Inflammatory macrophage treated with lipopolysaccharide for 1 hour (primary cell): ENCODE measurements around the gene NFE2.
"Not testable (repeated sequence)": the region's sequence is repeated elsewhere in the genome, so short reads cannot be mapped to it uniquely, and the experiment has no call there.

Source experiments
- DNase-seq, 2 donors: peaks; one replicate each; pipeline ENCODE4 v3.0.0-alpha.2; 2020 to 2022

Gene NFE2

GRCh38 chr12:54281261-54281638 lies 19.6 kb downstream of the NFE2 start:
- not testable (repeated sequence) for DNase-seq

DNA sequence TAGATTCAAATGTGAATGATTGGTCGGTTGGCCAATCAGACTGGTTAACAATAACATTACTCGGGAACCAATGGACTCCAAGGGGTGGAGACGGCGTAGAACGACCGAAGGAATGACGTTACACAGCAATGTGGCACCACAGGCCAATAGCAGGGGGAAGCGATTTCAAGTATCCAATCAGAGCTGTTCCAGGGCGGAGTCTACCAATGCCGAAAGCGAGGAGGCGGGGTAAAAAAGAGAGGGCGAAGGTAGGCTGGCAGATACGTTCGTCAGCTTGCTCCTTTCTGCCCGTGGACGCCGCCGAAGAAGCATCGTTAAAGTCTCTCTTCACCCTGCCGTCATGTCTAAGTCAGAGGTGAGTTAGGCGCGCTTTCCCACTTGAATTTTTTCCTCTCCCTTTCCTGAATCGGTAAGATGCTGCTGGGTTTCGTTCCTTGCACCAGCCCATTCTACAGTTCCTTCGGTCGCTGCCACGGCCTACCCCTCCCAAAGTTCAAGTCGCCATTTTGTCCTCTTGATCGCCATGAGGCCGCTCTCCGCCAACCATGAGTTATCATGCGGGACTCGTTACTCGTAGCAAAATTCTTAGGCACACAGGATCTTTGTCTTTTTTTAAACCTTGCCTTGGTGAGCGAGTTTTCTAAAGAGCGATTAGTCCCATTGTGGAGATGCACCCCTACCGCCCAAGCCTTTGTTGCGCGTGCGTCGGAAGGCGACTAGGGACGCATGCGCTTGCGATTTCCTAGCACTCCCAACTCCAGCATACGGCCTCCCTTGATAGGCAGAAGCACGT lies 20.2 kb downstream of the NFE2 start, which contains the start of gene HNRNPA1:
HNRNPA1 (plus strand) TSS at position 259 of the 793 bp plus-strand sequence; CDS start at position 341, 82 bp downstream.
- peak; percentile 98 to 100 for DNase-seq

- peak; percentile 99 for DNase-seq
These were observed 21.0 kb downstream of the NFE2 start, which contains the start of gene CBX5 for GRCh38 chr12:54279632-54280467. CBX5 (minus strand) TSS chr12:54280122; CDS start chr12:54257650, 22,472 bp downstream.

GRCh38 chr12:54279227-54279631 lies 21.6 kb downstream of the NFE2 start:
- no peak for DNase-seq

- peak; percentile 54 to 59 for DNase-seq
These were observed 23.0 kb downstream of the NFE2 start for GRCh38 chr12:54277823-54278276.

- no peak for DNase-seq
These were observed 24.4 kb downstream of the NFE2 start for GRCh38 chr12:54276368-54276767.

GRCh38 chr12:54273981-54274380 lies 26.8 kb downstream of the NFE2 start:
- DNase-seq = no peak

DNA sequence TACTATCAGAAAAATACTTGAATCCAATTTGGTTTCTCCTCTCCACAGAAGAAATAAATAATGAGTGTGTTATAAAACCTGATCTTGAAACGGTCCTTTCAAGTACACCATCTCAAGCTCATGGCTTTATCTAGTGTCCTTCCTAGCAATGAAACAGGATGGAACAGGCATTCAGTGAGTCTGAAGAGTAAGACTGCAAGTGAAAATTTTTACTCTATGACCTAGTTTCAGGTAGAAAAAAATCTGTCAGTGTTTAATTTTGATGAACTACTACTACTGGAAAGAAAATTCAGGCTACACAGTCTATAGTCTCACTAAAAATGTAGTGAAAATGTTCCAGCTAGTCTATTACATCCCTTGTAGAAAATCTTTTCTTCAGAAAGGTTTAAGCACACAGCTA lies 28.6 kb downstream of the NFE2 start:
- DNase-seq = no peak

GRCh38 chr12:54270345-54270744 lies 30.5 kb downstream of the NFE2 start:
- DNase-seq = peak; percentile 27 to 47

- no peak for DNase-seq
These were observed 34.0 kb downstream of the NFE2 start for GRCh38 chr12:54266852-54267251.

- no peak for DNase-seq
These were observed 35.4 kb downstream of the NFE2 start for GRCh38 chr12:54265364-54265812.

- no peak for DNase-seq
These were observed 38.4 kb downstream of the NFE2 start for GRCh38 chr12:54262403-54262925.

DNA sequence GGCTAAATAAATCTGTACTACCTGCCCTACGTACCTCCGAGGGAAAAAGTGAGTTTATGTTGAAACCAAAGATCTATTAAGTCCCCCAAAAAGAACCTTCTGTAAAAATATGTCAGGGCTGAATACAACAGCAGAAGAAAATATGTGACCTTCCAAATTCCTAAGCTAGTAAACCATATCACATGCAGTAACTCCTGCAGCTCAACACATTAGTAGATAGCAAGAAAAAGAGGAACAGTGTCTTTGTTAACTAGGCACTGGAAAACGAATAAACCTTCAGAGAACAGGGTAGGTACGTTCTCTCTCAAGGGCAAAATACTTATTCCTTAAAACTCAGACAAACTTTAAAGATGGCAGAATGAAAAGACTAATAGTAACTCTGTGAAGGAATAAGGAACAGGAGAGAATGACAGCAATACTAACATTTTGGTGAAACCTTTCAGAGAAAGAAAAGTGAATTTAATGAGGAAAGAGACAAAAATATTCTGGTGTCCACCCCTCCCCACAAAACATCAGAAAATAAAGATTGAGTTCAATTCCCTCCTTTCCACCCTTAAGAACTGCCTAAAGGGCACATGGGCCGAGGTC lies 38.9 kb downstream of the NFE2 start:
- no peak for DNase-seq

DNA sequence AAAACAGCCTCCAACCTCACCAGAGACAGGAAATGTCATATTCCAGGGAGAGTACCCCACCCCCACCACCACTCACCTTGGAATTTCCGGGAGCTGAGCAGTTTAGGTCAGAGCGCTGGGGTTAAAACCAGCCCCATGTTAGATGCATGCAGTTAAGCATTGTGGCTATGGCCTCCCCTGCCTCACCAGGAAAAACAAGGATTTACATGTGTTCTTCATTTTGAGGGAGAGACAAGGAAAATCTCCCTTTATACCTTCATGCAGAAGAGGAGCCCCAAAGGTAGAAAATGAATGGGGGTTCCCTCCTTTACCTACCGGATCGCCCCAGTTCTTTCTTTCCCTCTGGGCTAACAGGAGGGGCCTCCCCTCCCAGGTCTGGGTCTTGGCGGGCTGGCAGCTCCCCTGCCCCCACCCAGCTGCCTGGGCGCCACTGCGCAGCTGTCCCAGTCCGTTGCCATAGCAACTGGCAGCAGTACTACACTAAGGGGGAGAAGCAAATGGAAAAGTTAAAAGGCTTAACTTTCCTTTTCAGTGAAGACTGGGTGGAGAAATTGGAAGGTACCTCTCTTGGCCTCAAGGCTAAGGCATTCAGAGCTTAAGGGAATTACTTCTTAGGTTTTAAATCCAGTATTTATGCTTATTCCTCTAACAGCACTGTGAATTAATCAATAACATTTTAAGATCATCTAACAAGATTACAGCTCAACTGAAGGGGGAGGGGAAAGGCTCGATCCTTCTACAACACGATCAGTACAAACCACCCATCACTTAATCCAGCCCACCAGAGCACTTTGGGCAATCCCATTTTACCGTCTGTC lies 41.4 kb downstream of the NFE2 start:
- no peak for DNase-seq

DNA sequence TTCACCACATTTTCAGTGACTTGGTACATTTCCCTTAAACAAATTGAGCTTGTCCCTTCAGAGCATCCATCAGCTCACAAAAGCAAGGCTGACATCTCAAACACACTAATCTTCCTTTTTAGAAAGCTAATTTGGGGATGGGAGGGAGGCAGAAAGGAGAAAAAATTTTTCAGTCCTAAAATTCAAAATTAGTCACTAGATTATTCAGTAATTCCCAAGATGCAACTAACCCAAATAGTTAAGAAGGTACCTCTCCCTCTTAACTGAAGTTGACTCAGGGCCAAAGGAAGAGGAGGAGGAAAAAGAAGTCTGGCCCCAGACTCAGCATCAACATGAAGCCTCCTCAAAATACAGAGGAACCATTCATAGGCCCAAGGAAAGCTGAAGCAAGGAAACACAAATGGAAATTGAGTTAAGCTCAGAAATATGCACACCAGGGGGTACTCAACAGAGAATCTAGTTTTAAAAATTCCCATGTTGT lies 42.6 kb downstream of the NFE2 start:
- DNase-seq = no peak

GRCh38 chr12:54257332-54257731 lies 43.5 kb downstream of the NFE2 start:
- no peak for DNase-seq

DNA sequence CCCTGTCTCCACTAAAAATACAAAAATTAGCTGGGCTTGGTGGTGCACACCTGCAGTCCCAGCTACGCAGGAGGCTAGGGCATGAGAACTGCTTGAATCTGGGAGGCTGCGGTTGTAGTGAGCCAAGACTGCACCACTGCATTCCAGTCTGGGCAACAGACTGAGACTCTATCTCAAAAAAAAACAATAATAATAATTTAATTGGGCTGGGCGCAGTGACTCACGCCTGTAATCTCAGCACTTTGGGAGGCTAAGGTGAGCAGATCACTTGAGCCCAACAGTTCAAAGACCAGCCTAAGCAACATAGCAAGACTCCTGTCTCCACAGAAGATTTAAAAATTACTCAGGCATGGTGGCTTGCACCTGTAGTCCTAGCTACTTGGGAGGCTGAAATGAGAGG lies 47.6 kb downstream of the NFE2 start:
- DNase-seq = no peak

DNA sequence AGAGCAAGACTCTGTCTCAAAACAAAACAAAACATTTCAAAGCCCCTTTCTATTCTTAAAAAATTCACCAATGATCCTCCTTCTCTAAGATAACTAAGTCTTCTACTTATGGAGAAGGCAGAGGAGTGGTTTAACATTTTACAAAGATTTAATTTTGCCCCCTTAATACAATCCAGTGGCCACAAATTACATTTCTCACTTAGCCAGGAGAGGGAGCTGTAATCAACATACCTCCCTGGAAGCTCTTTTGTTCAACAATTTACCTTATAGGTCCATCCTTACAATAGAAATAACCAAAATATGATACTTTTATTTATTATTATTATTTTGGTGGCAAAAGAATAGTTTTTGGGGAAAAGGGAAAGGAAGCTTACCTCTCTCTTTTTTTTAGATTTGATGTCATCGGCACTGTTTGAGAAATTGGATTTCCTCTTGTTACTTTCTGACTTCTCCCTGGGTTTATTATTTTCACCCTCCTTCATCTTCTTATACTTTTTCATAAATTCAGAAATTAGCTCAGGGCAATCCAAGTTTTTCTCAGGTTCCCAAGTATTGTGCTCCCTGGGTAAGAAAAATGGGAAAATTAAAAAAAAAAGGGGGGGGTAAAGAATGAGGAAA lies 49.0 kb downstream of the NFE2 start:
- DNase-seq = peak; percentile 35 to 74

GRCh38 chr12:54249489-54249888 lies 51.3 kb downstream of the NFE2 start:
- no peak for DNase-seq

DNA sequence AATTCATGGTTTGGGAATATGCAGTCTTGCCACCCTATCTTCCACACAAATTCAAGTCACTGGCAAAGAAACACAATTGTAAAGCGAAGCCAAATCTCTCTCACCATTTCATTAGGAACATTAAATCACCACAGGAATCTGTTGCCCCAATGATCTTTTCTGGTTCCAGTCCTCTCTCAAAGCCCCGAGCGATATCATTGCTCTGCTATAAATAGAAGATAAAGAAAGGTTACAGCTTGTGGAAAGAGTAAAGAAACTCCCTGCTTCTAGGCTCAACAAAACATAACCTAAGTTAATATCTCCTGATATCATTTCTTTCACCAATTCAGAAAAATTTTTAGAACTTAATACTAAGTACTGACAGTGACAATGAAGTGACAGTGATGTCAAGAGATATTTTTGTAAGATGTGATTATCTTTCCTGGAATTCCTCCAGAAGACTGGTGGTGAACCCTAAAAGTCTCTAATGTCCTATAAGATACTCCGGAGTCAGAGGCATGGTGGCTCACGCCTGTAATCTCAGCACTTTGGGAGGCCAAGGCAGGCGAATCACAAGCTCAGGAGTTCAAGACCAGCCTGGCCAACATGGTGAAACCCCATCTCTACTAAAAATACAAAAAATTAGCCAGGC lies 54.7 kb downstream of the NFE2 start:
- DNase-seq = no peak
